ENCODE data around the gene PHLDB1. TPM values are rescaled to one million over a fixed set of nuclear protein-coding genes. Genes with fewer than 3 reads are reported as not detected.

The PHLDB1 gene
- total and polyA plus RNA-seq, 4 donors: 27.3 to 90.5 (median 76.1) TPM

- 83 to 88% methylated on average over 3 of the region's 3 CpGs for WGBS, 2 donors
Observed at GRCh38 chr11:118651820-118652219, 44.4 kb downstream of the PHLDB1 start.

GRCh38 chr11:118652681-118653181 is 45.3 kb downstream of the PHLDB1 start:
- ATAC-seq (ENCODE audit: insufficient read depth, low FRiP score): no peak
- DNase-seq: no peak
- H3K9me3 ChIP-seq (ENCODE audit: control insufficient read depth in 4 of 4, insufficient read depth in 3 of 4, low read length in 3 of 4): no peaks in the 10 kb centered on the region
- H3K4me1 ChIP-seq (ENCODE audit: control insufficient read depth in 5 of 5, insufficient read depth in 5 of 5, low read length in 5 of 5): no peaks in the 10 kb centered on the region
- 37 to 54% methylated on average over 4 of the region's 4 CpGs for WGBS, 2 donors
- no peaks in the 10 kb centered on the region for H3K27me3 ChIP-seq (ENCODE audit: control insufficient read depth in 3 of 3, insufficient read depth in 3 of 3, low read length in 2 of 3)
- H3K27ac ChIP-seq (ENCODE audit: low read depth in 1 of 2, low read length in 1 of 2): no peak overlapping the region
- no peak overlapping the region for H3K9ac ChIP-seq (ENCODE audit: insufficient read depth in 1 of 2, low read length in 2 of 2)
- TF ChIP-seq CTCF (IDR thresholded peaks at IDR 0.05; ENCODE audit: control extremely low read depth, extremely low read depth): no peak
- peaks cover 19 to 68% (median 48%) of the 10 kb centered on the region in 4 donors for H3K36me3 ChIP-seq (ENCODE audit: control insufficient read depth in 4 of 4, insufficient read depth in 4 of 4, low read length in 4 of 4)
- H3K4me3 ChIP-seq: no peak overlapping the region

More at GRCh38 chr11:118651820-118652219, 44.4 kb downstream of the PHLDB1 start:
- H3K27ac ChIP-seq (ENCODE audit: low read depth in 1 of 2, low read length in 1 of 2): no peak overlapping the region
- ATAC-seq (ENCODE audit: insufficient read depth, low FRiP score) (no peak), DNase-seq (no peak)
- H3K4me3 ChIP-seq: no peak overlapping the region
- no peaks in the 10 kb centered on the region for H3K27me3 ChIP-seq (ENCODE audit: control insufficient read depth in 3 of 3, insufficient read depth in 3 of 3, low read length in 2 of 3)
- no peaks in the 10 kb centered on the region for H3K4me1 ChIP-seq (ENCODE audit: control insufficient read depth in 5 of 5, insufficient read depth in 5 of 5, low read length in 5 of 5)
- H3K9me3 ChIP-seq (ENCODE audit: control insufficient read depth in 4 of 4, insufficient read depth in 3 of 4, low read length in 3 of 4): no peaks in the 10 kb centered on the region
- TF ChIP-seq CTCF (IDR thresholded peaks at IDR 0.05; ENCODE audit: control extremely low read depth, extremely low read depth): no peak
- no peak overlapping the region for H3K9ac ChIP-seq (ENCODE audit: insufficient read depth in 1 of 2, low read length in 2 of 2)
- H3K36me3 ChIP-seq (ENCODE audit: control insufficient read depth in 4 of 4, insufficient read depth in 4 of 4, low read length in 4 of 4): peaks cover 19 to 64% (median 48%) of the 10 kb centered on the region in 4 donors

- peaks cover 13 to 64% (median 44%) of the 10 kb centered on the region in 4 donors for H3K36me3 ChIP-seq (ENCODE audit: control insufficient read depth in 4 of 4, insufficient read depth in 4 of 4, low read length in 4 of 4)
- no peak for DNase-seq
Observed at GRCh38 chr11:118653684-118654390, 46.4 kb downstream of the PHLDB1 start.

More at GRCh38 chr11:118653684-118654390, 46.4 kb downstream of the PHLDB1 start:
- no peak for ATAC-seq (ENCODE audit: insufficient read depth, low FRiP score)
- Histone ChIP-seq H3K4me1 (ENCODE audit: control insufficient read depth in 5 of 5, insufficient read depth in 5 of 5, low read length in 5 of 5) (no peaks in the 10 kb centered on the region), H3K4me3 (no peak overlapping the region), H3K27me3 (ENCODE audit: control insufficient read depth in 3 of 3, insufficient read depth in 3 of 3, low read length in 2 of 3) (no peaks in the 10 kb centered on the region), H3K9me3 (ENCODE audit: control insufficient read depth in 4 of 4, insufficient read depth in 3 of 4, low read length in 3 of 4) (no peaks in the 10 kb centered on the region), H3K27ac (ENCODE audit: low read depth in 1 of 2, low read length in 1 of 2) (no peak overlapping the region), H3K9ac (ENCODE audit: insufficient read depth in 1 of 2, low read length in 2 of 2) (no peak overlapping the region)
- TF ChIP-seq CTCF (IDR thresholded peaks at IDR 0.05; ENCODE audit: control extremely low read depth, extremely low read depth): no peak
- 92 to 93% methylated on average over 8 of the region's 8 CpGs for WGBS, 2 donors
